Omental fat pad (tissue), 4 donors: ENCODE results near the gene DCHS1. TPM values are rescaled to one million over a fixed set of nuclear protein-coding genes. Genes with fewer than 3 reads are reported as not detected.
A peak's percentile ranks its signal among the peaks of the same experiment; 100 is the strongest.
"Not testable (repeated sequence)": the region's sequence is repeated elsewhere in the genome, so short reads cannot be mapped to it uniquely, and the experiment has no call there.

Experiments
- ATAC-seq: fragments of 150-250 bp; one replicate; pipeline ENCODE4 v1.9.1; 2016; ENCODE audit warnings: mild to moderate bottlenecking, moderate library complexity; ENCODE audit not compliant: low FRiP score
- DNase-seq: peaks from one replicate; pipeline ENCODE4 v3.0.0-alpha.2; 2019; ENCODE audit warnings: low spot score
- CTCF ChIP-seq, 3 donors: fragments of 450-650 bp; IDR thresholded peaks; one replicate each; pipeline ENCODE4 v1.5.1; 2016 to 2017; ENCODE audit warnings: antibody characterized with exemption in 3 of 3, mild to moderate bottlenecking in 3 of 3, moderate library complexity in 2 of 3
- total RNA-seq, 4 donors: library from RNA; depleted of rRNA; stranded (reverse); fragments of >200 nt; gene quantifications; one replicate each; pipeline ENCODE4 v1.1.0, GENCODE V29; 2016

Gene DCHS1
- total RNA-seq, 4 donors from 2014 or later = 12.6 to 26.3 (median 19.4) TPM

GRCh38 chr11:6687876-6688275 lies 32.3 kb upstream of the DCHS1 start:
- no peak for DNase-seq
- no peak for ATAC-seq
- TF ChIP-seq CTCF (IDR thresholded peaks at IDR 0.05) = no peak

- ATAC-seq = no peak
Measured at GRCh38 chr11:6686006-6686405, 30.4 kb upstream of the DCHS1 start.

DNA sequence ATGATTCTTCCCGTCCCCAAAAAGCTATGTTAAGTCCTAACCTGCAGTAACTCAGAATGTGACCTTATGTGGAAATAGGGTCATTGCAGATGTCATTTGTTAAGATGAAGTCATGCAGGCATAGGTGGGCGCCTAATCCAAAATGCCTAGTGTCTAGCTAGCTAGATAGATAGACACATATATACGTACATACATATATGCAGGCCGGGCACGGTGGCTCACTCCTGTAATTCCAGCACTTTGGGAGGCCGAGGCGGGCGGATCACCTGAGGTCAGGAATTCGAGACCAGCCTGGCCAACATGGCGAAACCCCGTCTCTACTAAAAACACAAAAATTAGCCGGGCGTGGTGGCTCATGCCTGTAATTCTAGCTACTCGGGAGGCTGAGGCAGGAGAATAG lies 28.5 kb upstream of the DCHS1 start:
- DNase-seq, ATAC-seq: not testable (repeated sequence)

More at GRCh38 chr11:6686006-6686405, 30.4 kb upstream of the DCHS1 start:
- no peak for DNase-seq
- no peak for TF ChIP-seq CTCF (IDR thresholded peaks at IDR 0.05)

DNA sequence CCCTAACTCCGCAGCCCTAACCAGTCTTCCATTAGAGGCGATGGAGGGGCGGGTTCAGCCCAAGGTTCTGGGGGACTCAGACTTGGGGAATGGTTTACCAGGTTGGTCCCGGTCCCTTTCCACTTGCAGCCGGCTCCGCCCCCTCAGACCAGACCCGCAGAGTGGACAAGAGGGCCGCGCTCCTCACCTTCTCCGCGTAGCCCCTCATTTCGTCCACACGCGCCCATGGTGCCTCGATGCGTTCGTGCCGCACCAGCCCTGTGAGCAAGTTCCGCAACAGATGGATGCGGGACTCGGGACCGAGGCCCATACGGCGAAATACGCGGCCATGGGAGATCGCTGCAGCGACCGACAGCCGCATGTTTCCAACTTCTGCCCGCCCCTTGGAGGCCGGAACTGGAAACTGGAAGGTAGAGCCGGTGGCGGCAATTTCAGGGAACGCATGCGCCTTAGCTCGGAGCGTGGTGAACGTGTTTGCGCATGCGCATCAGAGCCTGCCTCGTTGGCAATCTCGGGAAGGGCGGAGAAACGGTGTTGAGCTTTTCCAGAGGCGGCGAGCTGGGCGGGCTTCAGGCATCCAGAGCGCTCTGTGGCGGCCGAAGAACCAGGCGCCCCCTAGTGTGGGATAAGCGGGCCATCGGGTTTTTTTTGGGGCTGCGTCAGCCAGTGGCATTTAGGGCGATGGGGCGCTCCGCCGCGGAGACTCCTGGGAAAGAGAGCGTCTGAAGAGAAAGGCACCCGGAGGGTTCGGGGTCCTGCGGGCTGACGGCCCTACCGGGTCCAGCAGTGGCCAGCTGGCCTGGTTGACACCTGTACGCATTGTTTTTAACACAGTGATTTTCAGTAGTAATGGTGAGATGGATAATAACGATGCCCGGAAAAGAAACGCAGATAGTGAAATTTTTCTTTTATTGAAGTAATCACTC lies 27.6 kb upstream of the DCHS1 start, which contains the start of gene MRPL17:
TSS of gene MRPL17 (minus strand) at position 405 of the 926 bp plus-strand sequence. CDS start at position 361, 44 bp downstream.
- ATAC-seq (peak; percentile 100), DNase-seq (peak; percentile 89)
- peak in 2 of 3 donors; percentile 34 to 90 for TF ChIP-seq CTCF (IDR thresholded peaks at IDR 0.05)

DNA sequence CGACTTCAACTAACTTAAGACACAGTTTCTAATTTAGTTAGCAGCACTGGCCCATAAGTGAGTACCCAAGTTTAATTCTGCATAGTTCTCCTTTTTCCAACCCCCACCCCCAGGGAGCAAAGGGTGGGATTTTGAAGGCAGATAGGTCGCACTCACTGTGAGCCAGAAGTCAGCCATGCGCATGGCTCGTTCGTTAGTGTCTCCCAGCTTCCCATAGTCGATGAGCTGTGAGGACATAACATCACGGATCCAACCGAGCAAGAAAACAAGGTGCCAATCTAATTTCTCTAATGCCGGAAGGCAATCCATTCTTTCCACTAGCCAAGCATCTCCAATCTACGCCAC lies 27.0 kb upstream of the DCHS1 start:
- no peak for TF ChIP-seq CTCF (IDR thresholded peaks at IDR 0.05)
- ATAC-seq (no peak), DNase-seq (no peak)

DNA sequence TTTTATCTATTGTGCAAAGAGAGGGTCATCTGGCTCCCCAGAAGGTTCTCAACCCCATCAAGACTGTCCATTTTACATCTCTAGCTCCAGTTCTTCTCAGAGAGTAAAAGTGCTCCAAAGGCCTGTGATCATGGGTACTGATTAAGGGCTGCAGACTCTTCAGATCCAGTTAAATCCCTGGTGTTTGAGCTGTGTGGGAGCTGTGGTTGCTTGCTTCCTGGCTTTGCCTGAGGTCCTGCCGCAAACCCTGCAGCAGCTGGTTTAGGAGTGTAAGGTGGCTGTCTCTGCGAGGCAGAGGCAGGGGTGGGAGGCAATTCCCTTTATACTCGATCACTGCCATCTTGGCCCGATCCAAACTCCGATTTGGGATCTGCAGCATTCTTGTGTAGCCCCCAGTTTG lies 26.3 kb upstream of the DCHS1 start:
- DNase-seq (no peak), ATAC-seq (no peak)
- TF ChIP-seq CTCF (IDR thresholded peaks at IDR 0.05) = no peak

DNA sequence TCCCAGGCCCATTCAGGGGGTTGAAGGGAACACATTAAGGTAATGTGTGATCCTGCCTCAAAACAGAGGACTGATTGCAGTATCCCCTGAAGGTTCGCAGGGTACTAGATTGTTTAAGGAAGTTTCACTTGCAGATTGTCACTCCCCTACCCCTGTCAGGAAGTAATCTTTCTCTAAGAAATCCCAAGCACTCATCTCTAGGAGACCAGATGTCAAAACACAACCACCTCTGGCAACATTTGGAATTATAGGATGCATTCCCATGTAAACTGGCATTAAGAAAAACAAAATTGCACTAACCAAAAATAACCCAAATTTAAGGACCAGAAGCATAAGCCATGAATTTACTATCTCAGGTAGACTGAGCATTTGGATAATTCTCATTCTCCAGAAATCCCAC lies 25.9 kb upstream of the DCHS1 start:
- TF ChIP-seq CTCF (IDR thresholded peaks at IDR 0.05) = no peak
- no peak for DNase-seq
- no peak for ATAC-seq
